ENCODE results near the gene PPP2R2B.

The PPP2R2B gene

DNA sequence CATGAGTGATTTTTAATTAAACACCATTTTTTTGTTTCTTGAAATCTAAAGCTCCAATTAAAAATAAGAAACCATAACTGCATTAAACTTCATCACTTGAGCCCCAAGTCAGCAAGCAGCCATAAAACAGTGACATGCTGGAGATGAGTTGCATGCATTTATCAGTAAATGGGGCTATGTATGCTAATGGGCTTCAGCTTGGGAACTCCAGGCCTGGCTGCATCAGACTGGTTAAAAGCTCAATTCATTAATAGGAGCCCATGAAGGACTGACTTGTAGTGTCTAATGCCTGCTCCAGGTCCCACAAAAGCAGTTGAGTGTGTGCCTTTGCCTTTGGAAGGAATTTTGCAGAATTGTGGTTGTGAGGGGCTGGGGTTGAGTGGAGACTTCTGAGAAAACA is 328.9 kb downstream of the PPP2R2B start:
- H3K4me3 Mint-ChIP-seq, result no peak overlapping the region

DNA sequence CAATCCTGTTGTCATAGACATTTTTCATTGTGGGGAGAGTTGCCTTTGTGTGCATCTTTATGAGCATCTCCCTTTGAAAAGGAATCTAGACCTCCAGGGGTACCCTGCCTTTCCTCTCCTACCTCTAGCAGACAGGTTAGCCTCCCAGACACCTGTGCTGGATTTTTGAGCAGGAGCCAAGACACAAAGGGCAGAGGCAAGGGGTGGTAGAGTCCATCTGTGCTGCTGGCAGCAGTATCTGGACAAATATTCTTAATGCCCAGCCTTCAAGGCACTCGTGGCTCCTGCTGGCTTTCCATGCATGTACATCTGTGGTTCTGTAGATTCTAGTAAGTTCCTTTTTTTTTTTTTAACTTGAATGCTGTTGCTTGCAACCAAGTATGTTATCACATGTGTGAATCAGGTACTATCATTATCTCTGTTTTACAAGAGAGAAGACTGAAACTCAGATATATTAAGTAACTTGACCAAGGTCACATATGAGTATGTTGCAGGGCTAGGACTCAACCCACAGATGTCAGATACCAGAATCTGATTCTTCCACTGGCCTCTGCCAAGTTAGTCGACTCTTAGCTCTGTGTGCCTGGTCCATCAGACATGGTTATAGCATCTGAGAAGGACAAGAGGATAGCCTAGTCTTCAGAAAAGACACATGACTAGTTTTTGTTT is 329.6 kb downstream of the PPP2R2B start:
- no peak overlapping the region for H3K4me3 Mint-ChIP-seq
- CTCF ChIA-PET, result interaction anchor here (0.9 to 1.9 kb wide), 5 partner anchors 13 to 640 kb away, joined by 3 to 6 read pairs (median 3); no protein-coding TSS in a partner anchor
- no peaks in the 10 kb centered on the region for H3K9me3 Mint-ChIP-seq
- no peaks in the 10 kb centered on the region for H3K36me3 Mint-ChIP-seq
- H3K27me3 Mint-ChIP-seq, result peaks cover 16% of the 10 kb centered on the region
- no peaks in the 10 kb centered on the region for H3K4me1 Mint-ChIP-seq
- DNase-seq, result no peak
- no peak overlapping the region for H3K27ac Mint-ChIP-seq

More for the DNA sequence above, 328.9 kb downstream of the PPP2R2B start:
- no peaks in the 10 kb centered on the region for H3K4me1 Mint-ChIP-seq
- no peaks in the 10 kb centered on the region for H3K36me3 Mint-ChIP-seq
- H3K27ac Mint-ChIP-seq, result no peak overlapping the region
- peaks cover 16% of the 10 kb centered on the region for H3K27me3 Mint-ChIP-seq
- CTCF ChIA-PET, result interaction anchor here (1.4 kb wide), 1 partner anchor 16 kb away, joined by 4 read pairs; no protein-coding TSS in a partner anchor
- H3K9me3 Mint-ChIP-seq, result no peaks in the 10 kb centered on the region
- no peak for DNase-seq

DNA sequence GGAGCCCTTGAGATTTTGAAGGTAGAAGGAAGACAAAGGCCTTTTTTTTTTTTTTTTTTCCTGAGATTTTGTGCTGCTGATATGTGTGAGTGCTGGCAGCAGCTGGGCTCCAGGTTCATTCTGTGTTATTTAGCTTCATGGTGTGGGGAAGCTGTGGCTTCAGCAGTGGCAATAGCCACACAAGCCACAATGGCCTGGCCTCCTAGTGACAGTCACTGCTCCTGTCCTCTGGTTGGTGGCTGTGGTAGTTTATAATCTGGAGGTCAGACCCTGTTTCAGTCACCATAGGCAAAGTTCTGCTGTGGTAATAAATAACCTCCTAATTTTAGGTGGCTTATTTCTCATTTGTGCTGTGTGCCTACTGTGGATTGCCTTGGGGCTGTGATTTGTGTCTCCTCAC is 334.3 kb downstream of the PPP2R2B start:
- no peaks in the 10 kb centered on the region for H3K9me3 Mint-ChIP-seq
- peaks cover 11% of the 10 kb centered on the region for H3K27me3 Mint-ChIP-seq
- no peak overlapping the region for H3K4me3 Mint-ChIP-seq
- CTCF ChIA-PET, result interaction anchor here (4.7 to 4.8 kb wide), 2 partner anchors 12 to 421 kb away, joined by 28 to 57 read pairs; no protein-coding TSS in a partner anchor
- no peak for DNase-seq
- no peak overlapping the region for H3K27ac Mint-ChIP-seq
- no peaks in the 10 kb centered on the region for H3K4me1 Mint-ChIP-seq
- H3K36me3 Mint-ChIP-seq, result no peaks in the 10 kb centered on the region

DNA sequence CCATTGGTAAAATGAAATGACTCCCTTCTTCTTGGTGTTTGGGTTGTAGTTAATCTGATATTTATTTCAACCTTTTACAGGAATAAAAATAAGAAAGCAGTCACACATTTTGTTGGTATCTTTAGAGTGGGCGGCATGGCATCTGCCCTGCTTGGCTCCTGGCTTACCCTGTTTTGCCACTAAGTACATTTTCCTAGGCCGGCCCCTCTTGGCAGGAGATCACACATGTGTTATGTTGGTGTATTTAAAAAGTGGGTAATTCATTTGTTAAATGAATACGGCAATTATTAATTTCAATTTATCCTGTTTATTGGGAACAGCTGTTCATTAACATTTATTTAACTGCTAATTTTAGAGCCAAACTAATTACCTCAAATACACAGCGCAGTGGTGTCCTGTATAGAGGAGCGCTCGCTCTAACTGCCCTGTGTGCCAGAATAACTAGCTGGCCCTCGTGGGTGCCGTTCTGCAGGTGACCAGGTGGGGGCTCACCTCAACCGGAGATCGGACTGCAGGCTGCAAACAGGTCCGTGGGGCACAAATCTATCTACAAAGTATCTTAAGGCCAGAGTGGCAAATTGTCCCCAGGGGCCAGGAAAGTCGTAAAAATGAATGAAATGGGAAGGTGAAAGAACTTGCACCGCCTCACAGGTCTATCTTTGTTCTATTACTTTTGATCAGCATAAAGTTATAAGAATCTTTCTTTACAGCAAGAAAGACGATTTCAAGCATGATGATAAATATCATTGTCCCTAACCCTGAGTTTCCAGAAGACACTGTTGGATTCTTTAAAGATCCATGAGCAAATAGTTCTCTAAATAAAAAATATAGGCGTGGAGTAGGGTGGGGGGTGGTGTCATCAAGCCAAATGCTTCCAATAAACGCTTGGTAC is 336.4 kb downstream of the PPP2R2B start:
- no peak overlapping the region for H3K4me3 Mint-ChIP-seq
- H3K4me1 Mint-ChIP-seq, result no peaks in the 10 kb centered on the region
- no peaks in the 10 kb centered on the region for H3K9me3 Mint-ChIP-seq
- H3K36me3 Mint-ChIP-seq, result no peaks in the 10 kb centered on the region
- CTCF ChIA-PET, result interaction anchor here (0.8 to 5.5 kb wide), 11 partner anchors 9 to 656 kb away, joined by 3 to 57 read pairs (median 4); partner anchors contain the start of gene GPR151
- no peak overlapping the region for H3K27ac Mint-ChIP-seq
- peaks cover 7% of the 10 kb centered on the region for H3K27me3 Mint-ChIP-seq
- peak; percentile 75 for DNase-seq

- CTCF ChIA-PET, result interaction anchor here (0.6 to 5.5 kb wide), 5 partner anchors 8 to 649 kb away, joined by 3 to 57 read pairs (median 28); no protein-coding TSS in a partner anchor
- H3K36me3 Mint-ChIP-seq, result no peaks in the 10 kb centered on the region
Observed at GRCh38 chr5:146540414-146540813, 338.1 kb downstream of the PPP2R2B start.

GRCh38 chr5:146539973-146540372 is 338.6 kb downstream of the PPP2R2B start:
- Mint-ChIP-seq H3K27ac (no peak overlapping the region), H3K9me3 (no peaks in the 10 kb centered on the region), H3K4me3 (no peak overlapping the region), H3K36me3 (no peaks in the 10 kb centered on the region), H3K4me1 (no peaks in the 10 kb centered on the region), H3K27me3 (peaks cover 3% of the 10 kb centered on the region)
- no peak for DNase-seq
- CTCF ChIA-PET, result interaction anchor here (0.6 to 5.5 kb wide), 5 partner anchors 8 to 649 kb away, joined by 3 to 57 read pairs (median 28); no protein-coding TSS in a partner anchor

More at GRCh38 chr5:146540414-146540813, 338.1 kb downstream of the PPP2R2B start:
- no peak overlapping the region for H3K27ac Mint-ChIP-seq
- H3K4me3 Mint-ChIP-seq, result no peak overlapping the region
- H3K27me3 Mint-ChIP-seq, result peaks cover 3% of the 10 kb centered on the region
- DNase-seq, result no peak
- H3K9me3 Mint-ChIP-seq, result no peaks in the 10 kb centered on the region
- no peaks in the 10 kb centered on the region for H3K4me1 Mint-ChIP-seq

DNA sequence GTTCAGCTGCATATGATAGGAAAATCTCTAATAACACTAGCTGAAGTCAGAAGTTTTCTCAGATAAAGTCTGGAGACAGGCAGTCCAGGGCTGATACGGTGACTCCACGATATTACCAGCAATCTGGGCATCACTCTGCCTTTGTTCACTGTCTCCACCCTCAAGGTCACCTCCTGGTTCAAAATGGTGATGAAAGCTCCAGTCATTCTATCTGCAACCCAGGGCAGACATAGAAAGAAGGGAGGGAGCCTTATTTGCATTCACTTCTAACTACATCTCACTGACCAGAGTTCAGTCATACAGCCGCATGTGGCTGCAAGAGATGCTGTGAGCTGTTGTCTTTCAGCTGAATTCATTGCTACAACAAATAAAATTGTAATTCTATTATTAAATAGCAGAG is 340.1 kb downstream of the PPP2R2B start:
- H3K4me3 Mint-ChIP-seq, result no peak overlapping the region
- no peaks in the 10 kb centered on the region for H3K36me3 Mint-ChIP-seq
- H3K9me3 Mint-ChIP-seq, result no peaks in the 10 kb centered on the region
- H3K27me3 Mint-ChIP-seq, result peaks cover 5% of the 10 kb centered on the region
- CTCF ChIA-PET, result interaction anchor here (0.8 to 5.5 kb wide), 4 partner anchors 17 to 651 kb away, joined by 3 to 38 read pairs (median 4); no protein-coding TSS in a partner anchor
- no peak overlapping the region for H3K27ac Mint-ChIP-seq
- no peak for DNase-seq
- H3K4me1 Mint-ChIP-seq, result peaks cover under 1% of the 10 kb centered on the region

- Mint-ChIP-seq H3K27ac (no peak overlapping the region), H3K36me3 (no peaks in the 10 kb centered on the region), H3K27me3 (peaks cover 9% of the 10 kb centered on the region), H3K9me3 (no peaks in the 10 kb centered on the region), H3K4me3 (no peak overlapping the region), H3K4me1 (peaks cover 12% of the 10 kb centered on the region)
- CTCF ChIA-PET, result interaction anchor here (0.5 to 6.3 kb wide), 14 partner anchors 8 to 1295 kb away, joined by 3 to 34 read pairs (median 4); partner anchors contain the start of gene GPR151
- DNase-seq, result no peak
Observed at GRCh38 chr5:146533882-146534281, 344.7 kb downstream of the PPP2R2B start.

- DNase-seq, result peak; percentile 85
- Mint-ChIP-seq H3K27me3 (peaks cover 9% of the 10 kb centered on the region), H3K36me3 (no peaks in the 10 kb centered on the region), H3K9me3 (no peaks in the 10 kb centered on the region), H3K27ac (no peak overlapping the region), H3K4me1 (peaks cover 12% of the 10 kb centered on the region), H3K4me3 (no peak overlapping the region)
- CTCF ChIA-PET, result interaction anchor here (0.5 to 6.3 kb wide), 16 partner anchors 8 to 1295 kb away, joined by 3 to 34 read pairs (median 4); partner anchors contain the start of gene GPR151
Observed at GRCh38 chr5:146533260-146533857, 345.2 kb downstream of the PPP2R2B start.
